Measurements from ENCODE around the gene ITIH5. TPM values are rescaled to one million over a fixed set of nuclear protein-coding genes. Genes with fewer than 3 reads are reported as not detected.

The ITIH5 gene
- total RNA-seq, 2 experiments from 2014 or later: not detected

DNA sequence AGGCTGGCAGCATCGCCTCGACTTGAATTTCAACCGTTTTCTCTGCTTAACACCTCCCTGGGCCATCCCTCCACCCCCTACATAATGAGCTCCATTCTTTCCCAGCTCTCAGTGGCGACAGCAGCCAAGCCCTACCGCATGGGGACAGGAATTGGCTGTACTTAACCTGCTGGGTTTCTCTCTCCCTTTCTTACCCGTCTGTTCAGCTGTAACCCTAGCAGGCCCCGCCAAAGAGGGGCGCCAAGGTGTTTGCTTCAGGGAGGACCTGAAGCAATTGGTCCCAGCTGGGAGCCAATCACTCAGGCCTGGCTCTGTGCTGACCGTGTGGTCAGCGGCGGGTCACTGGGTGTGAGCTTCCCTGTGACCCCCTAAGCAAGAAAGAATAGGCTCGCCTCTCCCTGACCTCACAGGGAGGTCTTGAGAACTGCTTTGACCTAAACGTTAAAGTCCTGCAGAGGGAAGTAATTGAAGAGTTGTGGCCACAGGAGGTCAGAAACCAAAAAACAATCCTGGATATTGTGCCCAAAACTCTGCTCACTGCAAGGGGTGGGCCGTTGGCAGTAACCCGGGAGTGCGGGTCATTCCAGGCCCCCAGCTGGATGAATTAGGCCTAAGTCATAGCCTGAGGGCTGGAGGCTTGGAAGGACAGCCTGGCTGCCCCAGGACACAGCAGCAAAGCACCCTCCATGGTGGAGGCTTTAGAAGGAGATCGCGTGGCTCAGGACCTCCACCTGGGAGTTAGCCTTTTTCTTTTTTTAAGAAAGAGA is 114.6 kb downstream of the ITIH5 start:
- H3K9me3 Mint-ChIP-seq: no peaks in the 10 kb centered on the region
- H3K27ac Mint-ChIP-seq: no peak overlapping the region
- DNase-seq: no peak
- ATAC-seq (ENCODE audit: poor library complexity): no peak
- no peaks in the 10 kb centered on the region for H3K36me3 Mint-ChIP-seq (ENCODE audit: low read depth)
- H3K27me3 Mint-ChIP-seq: no peaks in the 10 kb centered on the region
- ChIA-PET CTCF (no interaction called here), POLR2A (no interaction called here)
- H3K4me1 ChIP-seq (ENCODE audit: insufficient read depth, low read length): no peaks in the 10 kb centered on the region
- H3K27ac ChIP-seq (ENCODE audit: low read depth in 1 of 2, low read length in 2 of 2): no peak overlapping the region
- TF ChIP-seq, protein P1, sequence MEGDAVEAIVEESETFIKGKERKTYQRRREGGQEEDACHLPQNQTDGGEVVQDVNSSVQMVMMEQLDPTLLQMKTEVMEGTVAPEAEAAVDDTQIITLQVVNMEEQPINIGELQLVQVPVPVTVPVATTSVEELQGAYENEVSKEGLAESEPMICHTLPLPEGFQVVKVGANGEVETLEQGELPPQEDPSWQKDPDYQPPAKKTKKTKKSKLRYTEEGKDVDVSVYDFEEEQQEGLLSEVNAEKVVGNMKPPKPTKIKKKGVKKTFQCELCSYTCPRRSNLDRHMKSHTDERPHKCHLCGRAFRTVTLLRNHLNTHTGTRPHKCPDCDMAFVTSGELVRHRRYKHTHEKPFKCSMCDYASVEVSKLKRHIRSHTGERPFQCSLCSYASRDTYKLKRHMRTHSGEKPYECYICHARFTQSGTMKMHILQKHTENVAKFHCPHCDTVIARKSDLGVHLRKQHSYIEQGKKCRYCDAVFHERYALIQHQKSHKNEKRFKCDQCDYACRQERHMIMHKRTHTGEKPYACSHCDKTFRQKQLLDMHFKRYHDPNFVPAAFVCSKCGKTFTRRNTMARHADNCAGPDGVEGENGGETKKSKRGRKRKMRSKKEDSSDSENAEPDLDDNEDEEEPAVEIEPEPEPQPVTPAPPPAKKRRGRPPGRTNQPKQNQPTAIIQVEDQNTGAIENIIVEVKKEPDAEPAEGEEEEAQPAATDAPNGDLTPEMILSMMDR (IDR thresholded peaks at IDR 0.05): no peak
- no peaks in the 10 kb centered on the region for H3K36me3 ChIP-seq (ENCODE audit: insufficient read depth, low read length)
- no peaks in the 10 kb centered on the region for H3K4me1 Mint-ChIP-seq (ENCODE audit: low read depth)
- no peak overlapping the region for H3K4me3 Mint-ChIP-seq
- H3K9me3 ChIP-seq (ENCODE audit: control insufficient read depth in 1 of 2, insufficient read depth in 1 of 2, low read length in 2 of 2): no peaks in the 10 kb centered on the region
- intact Hi-C loops (cut with DNase I, micrococcal nuclease): no loop called here
- H3K27me3 ChIP-seq (ENCODE audit: control insufficient read depth in 1 of 2, insufficient read depth in 2 of 2, low read length in 2 of 2): peaks cover 0 to under 1% of the 10 kb centered on the region in 2 experiments
- H3K4me3 ChIP-seq (ENCODE audit: low read length): no peak overlapping the region

DNA sequence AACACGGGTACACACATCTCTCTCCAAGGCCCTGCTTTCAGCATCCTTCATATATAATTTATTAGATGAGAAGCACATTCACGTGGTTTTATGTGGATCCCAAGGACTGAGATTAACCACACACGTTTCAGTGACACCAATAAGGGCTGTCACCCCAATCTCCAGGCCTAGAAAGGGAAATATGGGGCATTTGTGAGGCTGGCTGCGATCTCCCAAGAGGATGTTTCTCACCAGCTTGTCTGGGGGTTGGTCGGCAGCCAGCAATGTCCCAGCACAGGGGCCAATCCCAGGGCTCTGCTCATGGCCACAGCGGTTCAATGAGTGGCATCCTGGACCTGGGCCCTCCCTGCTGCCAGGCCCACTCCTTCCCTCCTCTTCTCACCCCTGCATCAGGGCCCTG is 115.5 kb downstream of the ITIH5 start:
- CTCF ChIA-PET: no interaction called here
- Mint-ChIP-seq H3K36me3 (ENCODE audit: low read depth) (no peaks in the 10 kb centered on the region), H3K9me3 (no peaks in the 10 kb centered on the region), H3K27me3 (no peaks in the 10 kb centered on the region), H3K27ac (no peak overlapping the region), H3K4me3 (no peak overlapping the region), H3K4me1 (ENCODE audit: low read depth) (no peaks in the 10 kb centered on the region)
- no peaks in the 10 kb centered on the region for H3K9me3 ChIP-seq (ENCODE audit: control insufficient read depth in 1 of 2, insufficient read depth in 1 of 2, low read length in 2 of 2)
- DNase-seq: no peak
- H3K4me1 ChIP-seq (ENCODE audit: insufficient read depth, low read length): no peaks in the 10 kb centered on the region
- H3K27me3 ChIP-seq (ENCODE audit: control insufficient read depth in 1 of 2, insufficient read depth in 2 of 2, low read length in 2 of 2): no peaks in the 10 kb centered on the region
- POLR2A ChIA-PET: no interaction called here
- TF ChIP-seq, protein P1 (IDR thresholded peaks at IDR 0.05): no peak
- no peak for ATAC-seq (ENCODE audit: poor library complexity)
- no peaks in the 10 kb centered on the region for H3K36me3 ChIP-seq (ENCODE audit: insufficient read depth, low read length)
- intact Hi-C loops (cut with DNase I, micrococcal nuclease): no loop called here
- H3K4me3 ChIP-seq (ENCODE audit: low read length): no peak overlapping the region
- H3K27ac ChIP-seq (ENCODE audit: low read depth in 1 of 2, low read length in 2 of 2): no peak overlapping the region

DNA sequence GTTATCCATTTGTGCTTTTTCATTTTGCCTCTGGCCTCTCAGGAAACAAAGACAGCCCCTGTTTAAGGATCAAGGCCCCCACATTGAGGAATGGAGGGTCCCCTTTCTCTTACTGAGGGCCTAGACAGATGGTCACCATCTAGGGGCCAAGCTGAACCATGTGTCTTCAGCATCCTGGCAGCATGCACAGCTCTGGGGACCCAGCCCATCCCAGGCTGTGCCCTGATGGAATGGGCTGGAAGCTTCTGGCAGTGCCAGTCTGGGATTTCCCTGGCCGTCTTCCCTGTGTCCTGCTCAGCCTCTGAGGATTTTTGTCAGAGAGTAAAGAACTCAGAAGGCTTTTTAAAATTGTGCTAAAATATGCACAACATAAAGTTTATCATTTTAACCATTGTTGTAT is 116.8 kb downstream of the ITIH5 start:
- ChIA-PET CTCF (no interaction called here), POLR2A (no interaction called here)
- Mint-ChIP-seq H3K4me1 (ENCODE audit: low read depth) (no peaks in the 10 kb centered on the region), H3K27ac (no peak overlapping the region), H3K9me3 (no peaks in the 10 kb centered on the region), H3K27me3 (no peaks in the 10 kb centered on the region), H3K4me3 (no peak overlapping the region), H3K36me3 (ENCODE audit: low read depth) (no peaks in the 10 kb centered on the region)
- DNase-seq: no peak
- intact Hi-C loops (cut with DNase I, micrococcal nuclease): no loop called here
- Histone ChIP-seq H3K9me3 (ENCODE audit: control insufficient read depth in 1 of 2, insufficient read depth in 1 of 2, low read length in 2 of 2) (no peaks in the 10 kb centered on the region), H3K36me3 (ENCODE audit: insufficient read depth, low read length) (no peaks in the 10 kb centered on the region), H3K27ac (ENCODE audit: low read depth in 1 of 2, low read length in 2 of 2) (no peak overlapping the region), H3K27me3 (ENCODE audit: control insufficient read depth in 1 of 2, insufficient read depth in 2 of 2, low read length in 2 of 2) (no peaks in the 10 kb centered on the region), H3K4me3 (ENCODE audit: low read length) (no peak overlapping the region), H3K4me1 (ENCODE audit: insufficient read depth, low read length) (no peaks in the 10 kb centered on the region)
- ATAC-seq (ENCODE audit: poor library complexity): no peak
- TF ChIP-seq, protein P1 (IDR thresholded peaks at IDR 0.05): no peak

Data from CD4-positive, alpha-beta T cell (primary cell).